GM19463 (cell line): ENCODE measurements around the gene CA5B.
A peak's percentile ranks its signal among the peaks of the same experiment; 100 is the strongest.
"Not testable (repeated sequence)": the region's sequence is repeated elsewhere in the genome, so short reads cannot be mapped to it uniquely, and the experiment has no call there.

Experiments used
- ATAC-seq: cut with Tn5 transposase; IDR thresholded peaks from one replicate; pipeline ENCODE4 v1.9.1; 2021; ENCODE audit warnings: mild to moderate bottlenecking, moderate library complexity; ENCODE audit not compliant: unreplicated experiment

The CA5B gene

DNA sequence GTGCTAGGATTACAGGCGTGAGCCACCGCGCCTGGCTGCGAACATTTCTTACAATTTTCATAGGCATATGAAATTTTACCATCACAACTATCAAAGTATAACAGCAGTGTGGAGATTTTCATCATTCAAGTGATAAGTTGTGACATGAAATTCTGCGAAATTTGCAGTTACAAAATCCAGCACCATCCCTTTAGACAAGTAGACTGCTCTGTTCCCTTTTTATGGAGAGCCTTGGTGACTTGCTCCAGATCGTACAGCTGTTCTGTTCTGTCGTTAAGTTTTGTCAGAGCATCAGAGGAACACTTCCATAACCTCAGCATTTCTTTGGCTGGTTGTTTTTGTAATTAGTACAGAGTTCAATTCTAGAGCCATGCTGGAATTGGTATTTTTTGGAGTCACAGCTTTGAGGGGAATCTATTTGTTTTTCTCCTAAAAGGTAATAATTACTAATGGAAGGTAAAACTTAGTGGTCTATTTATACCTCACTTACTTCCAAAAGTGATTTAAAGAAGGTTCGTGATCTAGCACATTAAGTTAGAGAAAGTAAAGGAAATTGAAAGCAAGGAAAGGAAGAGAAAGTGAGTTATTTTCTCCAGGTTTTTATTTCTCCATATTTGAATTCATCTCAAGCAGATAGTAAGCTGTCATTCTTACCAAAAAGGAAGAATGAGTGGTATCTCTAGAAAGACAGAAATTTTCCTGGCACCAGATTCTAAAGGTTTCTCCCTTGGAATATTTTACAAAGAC is 74.3 kb downstream of the CA5B start:
- ATAC-seq, result no peak

DNA sequence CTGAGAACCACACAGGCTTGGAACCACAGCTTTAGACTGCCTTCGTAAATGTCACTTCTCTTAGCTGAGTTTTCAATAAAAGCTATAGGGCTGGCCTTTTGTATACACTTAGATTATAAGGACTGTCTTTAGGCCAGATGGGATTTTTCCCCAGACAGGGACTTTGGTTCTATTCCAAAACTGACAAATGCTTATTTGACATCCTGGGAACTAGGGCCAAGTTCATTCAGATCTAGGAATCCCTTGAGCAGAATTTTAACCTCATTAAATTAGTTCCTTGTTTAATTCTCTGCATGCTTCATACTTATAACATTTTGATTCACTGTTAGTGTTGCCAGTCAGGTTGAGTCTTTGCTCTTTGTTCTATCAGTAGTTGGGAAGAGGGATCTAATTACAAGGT is 75.3 kb downstream of the CA5B start:
- ATAC-seq, result no peak

DNA sequence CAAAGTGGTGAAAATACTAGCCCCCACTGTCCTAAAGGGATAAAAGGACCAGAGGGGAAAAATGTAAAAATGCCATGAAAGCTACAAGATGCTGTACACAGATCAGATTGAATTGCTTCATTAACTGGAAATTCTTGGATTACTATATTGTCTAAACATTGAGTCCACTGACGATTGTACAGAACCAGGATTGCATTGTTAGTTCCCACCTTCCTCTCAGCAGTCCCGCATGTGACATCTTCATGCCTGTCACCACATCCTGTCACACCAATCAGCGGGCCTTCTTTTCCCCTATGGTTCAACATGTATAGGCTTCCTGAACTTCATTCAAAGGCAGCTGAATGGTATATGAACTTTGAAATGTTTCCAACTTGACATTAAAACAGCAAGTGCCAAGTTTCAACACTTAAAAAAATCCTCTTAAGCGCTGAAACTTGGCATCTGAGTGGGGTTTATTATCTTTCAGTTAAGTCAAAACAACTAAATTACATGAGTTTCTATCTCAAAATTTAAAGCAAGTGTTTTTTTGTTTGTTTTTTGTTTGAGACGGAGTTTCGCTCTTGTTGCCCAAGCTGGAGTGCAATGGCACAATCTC is 76.8 kb downstream of the CA5B start:
- no peak for ATAC-seq

DNA sequence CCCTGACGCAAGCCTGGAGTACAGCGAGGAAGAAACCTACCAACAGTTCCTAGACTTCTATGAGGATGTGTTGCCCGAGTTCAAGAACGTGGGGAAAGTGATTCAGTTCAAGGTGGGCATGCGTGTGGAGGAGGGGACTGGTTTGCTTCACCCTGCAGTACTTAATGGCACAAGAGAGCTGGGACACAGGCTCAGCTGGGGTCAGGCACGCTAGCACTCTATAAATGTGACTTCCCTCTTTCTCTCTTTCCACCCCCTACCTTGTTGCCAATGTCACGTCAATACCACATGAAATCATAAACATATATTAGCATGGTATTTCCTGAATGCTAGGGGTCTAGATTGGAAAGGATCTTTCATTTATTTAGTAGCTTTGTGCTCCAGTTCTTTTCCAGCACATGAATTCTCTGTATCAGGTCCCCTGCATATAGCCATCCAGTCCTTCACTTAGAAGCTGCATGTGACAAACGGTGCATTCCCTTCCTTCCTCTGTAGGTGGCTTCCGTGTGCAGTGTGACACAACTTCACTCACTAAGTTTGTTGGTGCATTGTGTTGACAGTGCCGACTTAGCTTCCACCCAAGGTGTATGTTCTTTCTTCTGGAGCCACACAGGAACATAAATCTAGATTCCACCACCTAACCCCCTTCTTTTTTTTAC is 77.8 kb downstream of the CA5B start:
- peak; percentile 77 for ATAC-seq

DNA sequence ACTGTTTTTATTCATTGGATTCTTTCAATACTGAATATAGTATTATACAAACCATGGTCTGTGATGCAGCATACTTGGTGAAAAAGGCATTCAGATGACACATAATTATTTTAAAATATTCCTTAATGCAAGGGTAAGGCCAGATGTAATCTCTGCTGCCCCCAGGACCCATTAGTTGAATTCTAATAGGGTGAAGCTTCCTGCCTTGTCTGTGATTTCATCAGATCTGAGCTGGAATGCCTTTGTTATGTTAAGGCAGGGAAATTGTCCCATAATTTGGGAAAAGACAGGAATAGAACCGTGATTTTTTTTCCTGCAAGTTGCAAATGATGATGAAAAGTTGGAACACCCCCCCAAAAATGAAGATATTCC is 78.4 kb downstream of the CA5B start:
- ATAC-seq, result no peak

DNA sequence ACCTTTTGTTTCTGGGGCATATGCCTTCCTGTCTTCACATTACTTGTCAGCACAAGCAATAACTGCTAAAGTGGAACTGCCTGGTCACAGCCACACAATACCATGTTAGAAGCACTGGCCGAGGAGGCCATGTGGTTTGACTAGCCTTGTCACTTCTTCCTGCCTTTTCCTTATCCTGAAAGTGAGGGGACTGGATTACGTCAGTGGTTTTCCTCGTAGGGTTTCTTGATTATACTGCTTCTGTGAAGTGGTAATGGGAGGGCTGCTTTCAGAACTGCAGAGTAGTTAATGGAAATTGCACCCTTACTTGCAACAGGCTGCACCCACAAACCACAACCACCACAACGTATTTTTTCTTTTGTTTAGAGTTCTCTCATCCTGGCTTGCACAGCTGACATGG is 78.8 kb downstream of the CA5B start:
- ATAC-seq, result no peak

DNA sequence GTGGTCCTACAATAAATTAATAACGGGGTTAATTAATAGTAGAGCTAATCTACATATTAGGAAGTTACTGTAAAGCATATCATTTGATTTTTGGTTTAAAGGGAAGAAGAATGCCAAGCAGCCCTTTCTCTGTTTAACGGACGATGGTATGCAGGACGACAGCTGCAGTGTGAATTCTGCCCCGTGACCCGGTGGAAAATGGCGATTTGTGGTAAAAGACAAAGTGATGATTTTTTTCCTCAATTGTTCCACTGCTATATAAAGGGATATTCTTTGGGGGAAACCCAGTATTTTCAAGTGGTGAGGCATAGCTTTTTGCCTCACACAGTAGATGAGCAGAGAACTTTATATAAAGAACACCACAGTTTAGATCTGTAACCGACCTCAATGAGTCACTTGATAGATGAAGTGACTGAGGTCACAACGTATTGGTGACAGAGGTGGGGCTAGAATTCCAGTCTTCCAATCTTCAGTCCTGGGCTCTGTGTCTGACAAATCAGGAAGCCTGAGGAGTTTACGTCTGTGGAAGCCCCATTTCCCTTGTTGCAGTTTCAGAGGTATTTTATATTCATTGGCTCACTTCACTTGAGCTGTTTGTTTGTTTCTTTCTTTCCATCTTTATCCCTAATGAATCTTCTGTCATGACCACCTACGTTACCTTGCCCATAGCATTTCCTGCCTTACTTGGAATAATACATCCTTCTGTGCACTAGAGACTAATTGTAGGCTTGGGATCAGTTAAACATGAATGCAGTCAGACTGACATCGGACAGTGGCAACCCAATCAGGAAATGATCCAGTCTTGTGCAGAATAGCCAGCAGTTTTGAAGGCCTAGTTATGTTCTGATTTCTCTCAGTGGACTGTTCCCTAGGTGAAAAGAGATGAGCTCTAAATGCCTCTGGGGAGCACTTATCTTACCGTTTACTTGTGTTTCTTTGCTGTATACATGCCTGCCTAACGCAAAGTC is 82.3 kb downstream of the CA5B start:
- ATAC-seq, result no peak

DNA sequence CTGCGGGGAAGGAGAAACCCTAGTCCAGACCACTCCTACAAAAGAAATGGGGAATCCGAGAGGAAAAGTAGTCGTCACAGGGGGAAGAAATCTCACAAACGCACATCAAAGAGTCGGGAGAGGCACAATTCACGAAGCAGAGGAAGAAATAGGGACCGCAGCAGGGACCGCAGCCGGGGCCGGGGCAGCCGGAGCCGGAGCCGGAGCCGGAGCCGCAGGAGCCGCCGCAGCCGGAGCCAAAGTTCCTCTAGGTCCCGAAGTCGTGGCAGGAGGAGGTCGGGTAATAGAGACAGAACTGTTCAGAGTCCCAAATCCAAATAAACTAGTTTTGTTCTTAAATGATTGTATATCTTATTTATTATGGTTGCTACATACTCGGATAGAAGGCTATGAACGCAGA is 84.9 kb downstream of the CA5B start:
- no peak for ATAC-seq

DNA sequence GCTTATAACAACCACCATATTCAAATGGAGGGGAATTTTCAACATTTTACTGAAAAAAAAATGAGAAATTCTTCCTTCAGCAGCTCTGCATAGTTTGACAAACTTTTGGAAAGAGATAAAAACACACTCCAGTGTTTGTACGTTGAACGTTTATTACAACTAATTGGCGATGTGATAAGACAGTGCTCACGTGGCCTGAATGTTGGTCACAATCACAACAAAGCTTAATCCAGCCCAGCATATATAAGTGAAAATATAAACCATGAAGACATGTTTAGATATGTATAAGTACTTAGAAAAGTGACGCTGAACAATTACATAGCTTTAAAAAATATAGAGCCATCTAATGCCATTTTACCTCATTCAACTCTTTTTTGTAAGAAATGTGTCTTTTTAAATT is 87.9 kb downstream of the CA5B start:
- no peak for ATAC-seq

DNA sequence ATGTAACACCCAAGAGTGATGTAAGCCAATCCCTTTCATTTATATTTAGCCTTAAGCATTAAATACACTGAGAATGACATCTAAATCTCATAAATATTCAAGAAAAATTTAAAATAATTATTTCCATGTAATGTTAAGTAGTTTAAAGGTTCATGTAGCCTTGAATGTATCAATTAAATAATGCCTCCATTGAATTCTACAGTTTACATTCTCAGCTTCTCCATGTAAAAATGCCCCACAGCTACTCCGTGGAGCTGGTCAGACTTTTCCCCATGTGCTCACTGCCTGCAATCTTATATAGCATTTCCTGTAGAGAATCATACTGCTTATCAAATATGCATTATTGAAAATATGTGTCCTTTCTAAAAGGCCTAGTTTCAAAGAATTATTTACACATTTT is 91.1 kb downstream of the CA5B start:
- ATAC-seq, result no peak

DNA sequence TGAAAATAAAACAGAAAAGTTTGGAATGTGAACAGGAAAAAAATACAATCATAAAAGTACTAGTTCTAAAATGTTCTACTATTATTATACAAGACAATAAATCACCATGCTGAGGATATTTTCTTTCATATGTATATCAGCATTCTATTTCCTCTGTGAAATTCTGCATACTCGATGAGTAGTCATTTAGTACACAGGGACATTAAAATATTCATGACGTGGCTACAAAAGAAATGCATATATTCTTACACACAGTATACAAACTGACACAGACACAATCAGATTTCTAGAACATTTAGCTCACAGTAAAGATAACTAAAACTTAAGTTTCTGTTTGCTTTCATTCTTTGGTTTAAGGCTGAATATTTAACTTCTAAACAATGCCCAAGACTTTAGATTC is 93.3 kb downstream of the CA5B start:
- not testable (repeated sequence) for ATAC-seq

DNA sequence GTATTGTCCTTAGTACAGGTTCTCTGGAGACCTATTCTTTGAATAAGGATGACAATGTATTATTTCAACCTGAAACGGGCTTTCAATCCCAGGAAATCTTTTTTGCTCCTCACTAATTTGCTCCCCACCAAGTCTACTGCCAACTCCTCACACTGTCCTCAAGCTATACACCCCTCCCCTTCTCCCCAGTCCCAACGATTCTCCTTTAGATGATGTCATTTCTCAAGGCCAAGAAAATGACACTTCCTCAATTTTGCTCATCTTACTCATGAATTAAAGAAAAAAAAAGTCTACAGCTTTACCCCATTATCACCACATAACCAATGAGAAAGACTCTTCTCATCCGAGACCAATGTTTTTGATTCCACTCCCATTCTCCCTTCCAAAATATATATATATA is 96.0 kb downstream of the CA5B start:
- no peak for ATAC-seq

DNA sequence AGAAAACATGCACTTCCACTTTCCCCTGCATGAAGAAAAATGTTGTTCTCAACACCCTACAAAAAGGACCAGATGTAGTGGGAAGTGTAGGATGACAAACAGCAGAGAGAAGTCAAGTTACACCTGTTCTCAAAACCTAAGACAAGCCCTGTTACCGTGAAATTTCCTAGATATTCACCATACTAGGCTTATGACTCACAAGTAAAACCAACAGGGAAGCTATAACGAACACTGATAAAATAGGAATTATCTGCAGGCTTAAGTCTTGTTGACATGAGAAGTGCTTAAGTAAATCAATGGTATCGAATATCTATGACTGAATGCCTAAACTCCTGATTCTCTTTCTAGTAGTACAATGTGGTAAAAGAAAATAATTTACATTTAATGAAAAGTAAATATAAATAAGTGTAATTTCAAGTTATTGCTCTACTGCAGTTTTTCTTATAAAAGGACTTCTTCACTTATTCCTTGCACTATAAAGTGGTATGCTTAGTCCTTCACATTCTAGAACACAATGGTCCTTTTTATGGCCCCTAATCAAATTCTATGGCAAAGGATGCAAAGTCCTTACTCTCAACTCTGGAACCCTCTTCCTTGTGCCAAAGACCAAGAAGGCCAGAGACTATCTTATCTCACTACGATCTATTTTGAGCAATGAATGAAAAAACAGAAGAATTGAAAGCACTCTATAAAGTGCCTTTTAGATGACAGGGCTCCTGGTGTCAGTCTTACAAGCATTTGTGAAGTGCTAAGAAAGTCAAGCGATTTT is 96.9 kb downstream of the CA5B start:
- no peak for ATAC-seq
